Transverse colon (tissue), 3 donors: ENCODE data around the gene SSRP1.

Experiments used
- EP300 ChIP-seq: sonication (generic); formaldehyde crosslinking; IDR thresholded peaks from one replicate; pipeline ENCODE4 v1.6.1; 2017; ENCODE audit warnings: antibody characterized with exemption, low read depth
- TF ChIP-seq, protein P1 (sequence below), 5 experiments: fragments of 200-600 bp in 3 of 5; fragments of 450-650 bp in 2 of 5; sonication (generic) in 3 of 5; IDR thresholded peaks; 1 replicate in 2 of 5; 2 replicates in 3 of 5; pipeline ENCODE4 v1.5.1; 2016 to 2017; ENCODE audit warnings: antibody characterized with exemption in 5 of 5, inconsistent platforms in 3 of 5, mild to moderate bottlenecking in 2 of 5, moderate library complexity in 1 of 5

DNA sequence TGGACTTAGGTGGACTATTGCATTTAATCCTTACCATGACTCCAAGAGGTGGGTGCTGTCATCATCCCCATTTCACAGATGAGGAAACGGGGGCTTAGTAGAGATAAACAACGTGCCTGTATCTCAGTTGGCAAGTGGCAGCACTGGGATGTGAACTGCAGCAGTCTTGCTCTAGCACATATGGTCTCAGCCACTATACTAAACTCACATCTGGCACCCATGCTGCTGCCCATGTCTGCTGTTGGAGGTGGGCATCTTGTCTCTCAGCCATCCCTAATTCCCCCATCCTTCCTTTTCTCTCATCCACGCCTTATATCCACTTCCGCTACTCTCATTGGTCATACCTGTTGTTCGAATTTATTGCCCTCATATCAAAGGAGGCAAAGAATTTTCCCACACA is 41.4 kb upstream of the SSRP1 start:
- TF ChIP-seq, protein P1, sequence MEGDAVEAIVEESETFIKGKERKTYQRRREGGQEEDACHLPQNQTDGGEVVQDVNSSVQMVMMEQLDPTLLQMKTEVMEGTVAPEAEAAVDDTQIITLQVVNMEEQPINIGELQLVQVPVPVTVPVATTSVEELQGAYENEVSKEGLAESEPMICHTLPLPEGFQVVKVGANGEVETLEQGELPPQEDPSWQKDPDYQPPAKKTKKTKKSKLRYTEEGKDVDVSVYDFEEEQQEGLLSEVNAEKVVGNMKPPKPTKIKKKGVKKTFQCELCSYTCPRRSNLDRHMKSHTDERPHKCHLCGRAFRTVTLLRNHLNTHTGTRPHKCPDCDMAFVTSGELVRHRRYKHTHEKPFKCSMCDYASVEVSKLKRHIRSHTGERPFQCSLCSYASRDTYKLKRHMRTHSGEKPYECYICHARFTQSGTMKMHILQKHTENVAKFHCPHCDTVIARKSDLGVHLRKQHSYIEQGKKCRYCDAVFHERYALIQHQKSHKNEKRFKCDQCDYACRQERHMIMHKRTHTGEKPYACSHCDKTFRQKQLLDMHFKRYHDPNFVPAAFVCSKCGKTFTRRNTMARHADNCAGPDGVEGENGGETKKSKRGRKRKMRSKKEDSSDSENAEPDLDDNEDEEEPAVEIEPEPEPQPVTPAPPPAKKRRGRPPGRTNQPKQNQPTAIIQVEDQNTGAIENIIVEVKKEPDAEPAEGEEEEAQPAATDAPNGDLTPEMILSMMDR (IDR thresholded peaks at IDR 0.05): no peak
- no peak for TF ChIP-seq EP300
